SK-N-MC (cell line): ENCODE results near the gene PRKG1.

ENCODE experiments used
- DNase-seq: peaks from one replicate; pipeline ENCODE4 v3.0.0-alpha.2; 2011; ENCODE audit warnings: low read depth, low spot score
- H3K27ac ChIP-seq: fragments of 200-600 bp; sonication (generic); 2 replicates; pipeline ENCODE4 v1.5.1; 2016; ENCODE audit warnings: mixed run types
- H3K36me3 ChIP-seq: fragments of 200-600 bp; sonication (generic); 2 replicates; pipeline ENCODE4 v1.6.1; 2017; ENCODE audit warnings: antibody characterized with exemption, low read length, mixed read lengths; ENCODE audit not compliant: insufficient read depth
- H3K4me3 ChIP-seq: fragments of 200-600 bp; sonication (generic); 2 replicates; pipeline ENCODE4 v1.5.1; 2016
- H3K9ac ChIP-seq: fragments of 200-600 bp; sonication (generic); 2 replicates; pipeline ENCODE4 v1.8.0; 2017; ENCODE audit warnings: mixed run types, mixed read lengths; ENCODE audit not compliant: insufficient read length
- H3K9me3 ChIP-seq: fragments of 200-600 bp; sonication (generic); 2 replicates; pipeline ENCODE4 v1.6.1; 2017; ENCODE audit warnings: low read depth, mild to moderate bottlenecking, antibody characterized with exemption, low read length, moderate library complexity, mixed read lengths
- EZH2 ChIP-seq: fragments of 200-600 bp; sonication (generic); IDR thresholded peaks from one replicate; pipeline ENCODE4 v1.6.1; 2017; ENCODE audit warnings: antibody characterized with exemption
- FOXP2 ChIP-seq: optimal IDR thresholded peaks from 2 replicates; pipeline ENCODE3; 2011; ENCODE audit warnings: mild to moderate bottlenecking, moderate library complexity; ENCODE audit not compliant: insufficient read depth; ENCODE audit errors: extremely low read length, control extremely low read depth
- POLR2AphosphoS5 ChIP-seq: IDR thresholded peaks from 2 replicates; pipeline ENCODE4 v1.6.1; 2012; ENCODE audit warnings: mild to moderate bottlenecking, low read depth, low read length, borderline replicate concordance

PRKG1 gene

GRCh38 chr10:52313933-52314821, 1239.9 kb downstream of the PRKG1 start, which contains the start of gene DKK1:
DKK1 (plus strand) TSS chr10:52314281; CDS start chr10:52314435, 154 bp downstream.
- no peaks in the 10 kb centered on the region for H3K36me3 ChIP-seq
- H3K27ac ChIP-seq, result no peak within 1 kb of the TSS
- H3K9ac ChIP-seq, result no peak within 1 kb of the TSS
- DNase-seq, result no peak
- TF ChIP-seq POLR2AphosphoS5 (no peak), FOXP2 (no peak), EZH2 (no peak)
- H3K4me3 ChIP-seq, result peak within 1 kb of the TSS; percentile 72
- no peaks in the 10 kb centered on the region for H3K9me3 ChIP-seq

- no peak overlapping the region for H3K9ac ChIP-seq
- no peak for TF ChIP-seq FOXP2
- no peak for TF ChIP-seq EZH2
- TF ChIP-seq POLR2AphosphoS5, result no peak
- H3K27ac ChIP-seq, result no peak overlapping the region
- DNase-seq, result no peak
- no peaks in the 10 kb centered on the region for H3K9me3 ChIP-seq
- peak overlapping the region; percentile 72 for H3K4me3 ChIP-seq
- no peaks in the 10 kb centered on the region for H3K36me3 ChIP-seq
Measured at GRCh38 chr10:52314822-52315552, 1240.7 kb downstream of the PRKG1 start.

- Histone ChIP-seq H3K36me3 (no peaks in the 10 kb centered on the region), H3K27ac (no peak overlapping the region), H3K9me3 (no peaks in the 10 kb centered on the region), H3K4me3 (no peak overlapping the region), H3K9ac (no peak overlapping the region)
- DNase-seq, result no peak
- TF ChIP-seq POLR2AphosphoS5 (no peak), FOXP2 (no peak), EZH2 (no peak)
Measured at GRCh38 chr10:52316001-52316400, 1241.7 kb downstream of the PRKG1 start.

- TF ChIP-seq POLR2AphosphoS5 (no peak), FOXP2 (no peak), EZH2 (no peak)
- DNase-seq, result no peak
- Histone ChIP-seq H3K27ac (no peak overlapping the region), H3K9ac (no peak overlapping the region), H3K9me3 (no peaks in the 10 kb centered on the region), H3K36me3 (no peaks in the 10 kb centered on the region), H3K4me3 (no peak overlapping the region)
Measured at GRCh38 chr10:52316500-52316899, 1242.2 kb downstream of the PRKG1 start.

- DNase-seq, result no peak
- Histone ChIP-seq H3K9me3 (no peaks in the 10 kb centered on the region), H3K9ac (no peak overlapping the region), H3K36me3 (no peaks in the 10 kb centered on the region), H3K27ac (no peak overlapping the region), H3K4me3 (no peak overlapping the region)
- TF ChIP-seq POLR2AphosphoS5, result no peak
- no peak for TF ChIP-seq FOXP2
- no peak for TF ChIP-seq EZH2
Measured at GRCh38 chr10:52318136-52318701, 1243.9 kb downstream of the PRKG1 start.

GRCh38 chr10:52318822-52319464, 1244.7 kb downstream of the PRKG1 start:
- no peaks in the 10 kb centered on the region for H3K36me3 ChIP-seq
- H3K9ac ChIP-seq, result no peak overlapping the region
- H3K27ac ChIP-seq, result no peak overlapping the region
- H3K9me3 ChIP-seq, result no peaks in the 10 kb centered on the region
- DNase-seq, result no peak
- TF ChIP-seq EZH2 (no peak), POLR2AphosphoS5 (no peak)
- H3K4me3 ChIP-seq, result no peak overlapping the region

- H3K27ac ChIP-seq, result no peak overlapping the region
- DNase-seq, result no peak
- no peak for TF ChIP-seq EZH2
- TF ChIP-seq POLR2AphosphoS5, result no peak
- TF ChIP-seq FOXP2, result no peak
- no peaks in the 10 kb centered on the region for H3K9me3 ChIP-seq
- no peak overlapping the region for H3K4me3 ChIP-seq
- H3K9ac ChIP-seq, result no peak overlapping the region
- no peaks in the 10 kb centered on the region for H3K36me3 ChIP-seq
Measured at GRCh38 chr10:52319926-52320325, 1245.6 kb downstream of the PRKG1 start.

GRCh38 chr10:52322323-52322722, 1248.0 kb downstream of the PRKG1 start:
- TF ChIP-seq POLR2AphosphoS5 (no peak), EZH2 (no peak), FOXP2 (no peak)
- Histone ChIP-seq H3K4me3 (no peak overlapping the region), H3K27ac (no peak overlapping the region), H3K9ac (no peak overlapping the region), H3K9me3 (no peaks in the 10 kb centered on the region), H3K36me3 (no peaks in the 10 kb centered on the region)
- DNase-seq, result no peak
